NOMO-1 treated with DMSO at 0.1 percent for 48 hours (cell line): ENCODE results near the gene SLC35E2B.
"Not testable (repeated sequence)": the region's sequence is repeated elsewhere in the genome, so short reads cannot be mapped to it uniquely, and the experiment has no call there.

ENCODE experiments used
- DNase-seq: peaks from one replicate; lab custom pipeline; 2025; ENCODE audit not compliant: unreplicated experiment; lab: John Stamatoyannopoulos, UW

The SLC35E2B gene

GRCh38 chr1:1647567-1648241, 44.9 kb downstream of the SLC35E2B start:
- DNase-seq = not testable (repeated sequence)

- not testable (repeated sequence) for DNase-seq
Observed at GRCh38 chr1:1646326-1646725, 46.3 kb downstream of the SLC35E2B start.

DNA sequence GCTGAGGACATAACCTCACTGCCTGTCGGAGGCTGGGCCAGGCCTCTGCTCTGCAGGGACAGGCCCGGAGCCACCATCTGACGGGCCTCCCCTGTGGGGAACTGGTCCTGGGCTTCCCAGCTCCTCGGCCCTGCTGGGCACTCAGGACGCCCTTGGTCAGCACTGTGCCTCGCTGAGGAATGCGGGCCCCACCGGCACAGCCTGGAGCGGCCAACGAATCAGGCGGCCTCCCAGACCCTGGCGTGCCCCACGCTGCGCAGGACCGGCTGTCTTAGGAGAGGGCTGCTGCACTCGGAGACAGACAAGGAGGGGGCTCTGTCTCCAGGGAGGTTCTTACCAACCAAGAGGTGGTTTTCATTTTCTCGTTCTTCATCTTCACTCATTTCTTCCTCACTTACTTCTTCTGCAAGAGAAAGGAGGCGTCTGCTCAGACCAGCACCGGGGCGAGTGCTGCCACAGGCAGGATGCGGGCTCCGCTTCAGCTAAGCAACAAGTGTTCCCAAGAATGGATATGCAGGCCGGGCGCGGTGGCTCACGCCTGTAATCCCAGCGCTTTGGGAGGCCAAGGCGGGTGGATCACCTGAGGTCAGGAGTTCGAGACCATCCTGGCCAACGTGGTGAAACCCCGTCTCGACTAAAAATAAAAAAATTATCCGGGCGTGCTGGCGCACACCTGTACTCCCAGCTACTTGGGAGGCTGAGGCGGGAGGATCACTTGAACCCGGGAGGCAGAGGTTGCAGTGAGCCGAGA, 51.7 kb downstream of the SLC35E2B start:
- not testable (repeated sequence) for DNase-seq

- not testable (repeated sequence) for DNase-seq
Observed at GRCh38 chr1:1640081-1640480, 52.5 kb downstream of the SLC35E2B start.

DNA sequence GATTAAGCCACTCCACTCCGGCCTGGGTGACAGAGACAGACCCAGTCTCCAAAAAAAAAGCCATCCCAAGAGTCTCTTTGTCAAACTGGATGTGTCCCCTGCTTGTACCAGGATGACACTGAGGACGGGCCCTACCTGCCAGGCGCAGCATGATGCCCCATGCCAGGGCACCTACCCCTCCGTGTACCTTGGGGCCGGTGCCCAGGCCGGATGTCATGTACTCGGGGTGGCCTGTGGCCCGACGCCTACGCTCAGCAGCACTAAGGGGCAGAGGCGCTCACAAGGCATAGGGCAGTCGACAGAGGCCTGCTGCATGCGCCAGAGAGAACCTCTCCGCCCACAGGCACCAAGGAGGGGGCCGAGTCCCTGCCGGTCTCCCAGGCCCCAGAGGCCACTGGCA, 53.2 kb downstream of the SLC35E2B start:
- not testable (repeated sequence) for DNase-seq

- not testable (repeated sequence) for DNase-seq
Observed at GRCh38 chr1:1638528-1638927, 54.1 kb downstream of the SLC35E2B start.

DNA sequence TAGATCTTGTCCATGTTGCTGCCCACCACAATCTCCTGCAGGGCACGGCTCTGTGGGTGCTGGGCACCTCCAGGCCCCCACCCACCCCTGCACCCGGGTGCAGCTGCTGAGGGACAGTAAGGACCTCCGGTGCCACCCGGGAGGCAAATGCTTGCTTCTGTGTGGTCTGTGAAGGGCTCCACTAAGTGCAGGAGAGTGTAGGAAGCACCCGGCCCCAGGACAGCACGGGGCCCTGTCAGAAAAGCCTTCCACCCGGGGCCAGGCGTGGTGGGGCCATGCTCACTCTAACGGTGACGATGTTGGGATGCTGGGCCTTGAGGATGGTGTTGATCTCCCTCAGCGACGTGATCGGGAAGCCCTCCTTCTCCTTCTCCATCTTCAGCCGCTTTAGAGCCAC, 55.1 kb downstream of the SLC35E2B start:
- DNase-seq = not testable (repeated sequence)

DNA sequence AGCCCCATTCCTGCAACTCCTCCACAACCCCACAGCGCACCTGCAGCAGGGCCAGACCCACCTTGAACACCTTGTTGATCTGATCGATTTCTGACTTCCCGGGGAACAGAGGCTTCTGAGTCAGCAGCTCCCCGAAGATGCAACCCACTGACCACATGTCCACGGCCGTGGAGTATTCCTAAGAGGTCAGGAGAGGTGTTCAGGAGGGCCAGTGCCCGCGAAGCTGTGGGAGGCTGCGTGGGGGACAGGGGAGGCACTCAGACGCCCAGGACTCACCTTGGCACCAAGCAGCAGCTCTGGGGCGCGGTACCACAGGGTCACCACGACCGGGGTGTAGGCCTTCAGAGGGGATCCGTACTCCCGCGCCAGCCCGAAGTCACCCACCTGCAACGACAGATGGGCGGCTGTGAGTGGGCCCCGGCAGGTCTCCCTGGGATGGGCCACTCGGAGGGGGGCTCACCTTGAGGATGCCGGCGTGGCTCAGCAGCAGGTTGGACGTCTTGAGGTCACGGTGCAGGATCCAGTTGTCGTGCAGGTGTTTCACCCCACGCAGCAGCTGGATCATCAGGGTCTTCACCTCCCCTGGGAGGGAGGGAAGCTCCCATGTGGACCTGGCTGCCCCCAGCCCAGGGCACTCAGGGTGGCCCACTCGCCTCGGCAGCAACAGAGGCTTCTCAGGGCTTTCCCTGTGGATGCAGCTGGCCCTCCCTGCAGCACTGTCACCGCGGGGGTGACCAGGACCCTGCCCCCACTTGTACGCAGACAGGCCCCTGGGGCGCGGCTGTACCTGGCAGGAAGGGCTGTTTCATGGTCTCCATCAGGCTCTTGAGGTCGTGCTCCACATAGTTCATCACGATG, 55.7 kb downstream of the SLC35E2B start:
- DNase-seq = not testable (repeated sequence)

- not testable (repeated sequence) for DNase-seq
Observed at GRCh38 chr1:1634613-1635012, 58.0 kb downstream of the SLC35E2B start.

DNA sequence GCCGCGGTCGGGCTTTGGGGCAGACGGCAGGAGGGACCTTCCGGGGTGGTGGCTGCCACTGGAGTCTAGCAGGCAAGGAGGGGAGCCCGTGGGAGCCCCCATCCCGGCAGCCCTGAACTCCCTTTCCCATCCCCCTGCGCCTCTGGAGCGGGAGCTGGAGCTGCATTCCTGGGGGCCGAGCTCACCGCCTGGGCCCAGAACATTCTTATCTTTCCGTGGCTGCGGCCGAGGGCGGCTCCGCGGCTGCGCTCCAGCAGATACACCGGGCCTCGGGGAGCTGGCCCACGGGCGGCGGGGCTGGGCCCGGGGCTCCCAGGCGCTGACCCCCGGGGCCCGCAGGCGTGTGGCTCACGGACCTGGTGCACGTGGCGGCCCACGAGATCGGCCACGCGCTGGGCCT, 59.2 kb downstream of the SLC35E2B start:
- DNase-seq = not testable (repeated sequence)

- DNase-seq = no peak
Observed at GRCh38 chr1:1631782-1632420, 60.7 kb downstream of the SLC35E2B start, which contains the start of gene MMP23B. TSS of gene MMP23B (plus strand) at chr1:1632173. CDS start at chr1:1632219, 46 bp downstream.

GRCh38 chr1:1630965-1631781, 61.4 kb downstream of the SLC35E2B start:
- no peak for DNase-seq

- DNase-seq = no peak
Observed at GRCh38 chr1:1630191-1630964, 62.2 kb downstream of the SLC35E2B start.

DNA sequence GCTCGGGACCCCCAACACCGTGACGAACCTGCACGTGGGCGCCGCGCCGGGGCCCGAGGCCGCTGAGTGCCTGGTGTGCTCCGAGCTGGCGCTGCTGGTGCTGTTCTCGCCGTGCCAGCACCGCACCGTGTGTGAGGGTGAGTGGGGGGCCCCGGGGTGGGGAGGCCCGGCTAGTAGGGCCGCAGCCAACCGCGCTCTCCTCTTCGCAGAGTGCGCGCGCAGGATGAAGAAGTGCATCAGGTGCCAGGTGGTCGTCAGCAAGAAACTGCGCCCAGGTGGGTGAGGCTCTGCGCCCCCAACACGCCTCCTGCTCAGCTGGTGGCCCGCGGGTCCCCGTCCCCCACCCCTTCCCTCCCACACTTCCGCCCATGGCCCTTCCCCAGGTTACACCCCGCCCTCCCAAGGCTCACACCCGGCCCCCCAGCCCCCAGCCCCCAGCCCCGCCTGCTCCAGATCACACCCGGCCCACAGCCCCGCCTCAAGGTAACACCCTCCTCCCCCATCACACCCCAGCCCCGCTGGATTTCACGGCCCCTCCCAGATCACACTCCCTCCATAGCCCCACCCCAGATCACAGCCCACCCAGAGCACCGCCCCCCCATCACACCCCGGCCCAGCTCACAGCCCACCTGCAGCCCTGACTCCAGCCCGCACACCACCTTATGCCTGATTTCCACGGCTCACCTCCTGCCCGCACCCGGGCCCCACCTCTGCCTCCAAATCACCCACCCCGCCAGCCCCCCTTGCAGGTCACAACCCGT, 63.0 kb downstream of the SLC35E2B start:
- no peak for DNase-seq

GRCh38 chr1:1628754-1629429, 63.7 kb downstream of the SLC35E2B start:
- no peak for DNase-seq

DNA sequence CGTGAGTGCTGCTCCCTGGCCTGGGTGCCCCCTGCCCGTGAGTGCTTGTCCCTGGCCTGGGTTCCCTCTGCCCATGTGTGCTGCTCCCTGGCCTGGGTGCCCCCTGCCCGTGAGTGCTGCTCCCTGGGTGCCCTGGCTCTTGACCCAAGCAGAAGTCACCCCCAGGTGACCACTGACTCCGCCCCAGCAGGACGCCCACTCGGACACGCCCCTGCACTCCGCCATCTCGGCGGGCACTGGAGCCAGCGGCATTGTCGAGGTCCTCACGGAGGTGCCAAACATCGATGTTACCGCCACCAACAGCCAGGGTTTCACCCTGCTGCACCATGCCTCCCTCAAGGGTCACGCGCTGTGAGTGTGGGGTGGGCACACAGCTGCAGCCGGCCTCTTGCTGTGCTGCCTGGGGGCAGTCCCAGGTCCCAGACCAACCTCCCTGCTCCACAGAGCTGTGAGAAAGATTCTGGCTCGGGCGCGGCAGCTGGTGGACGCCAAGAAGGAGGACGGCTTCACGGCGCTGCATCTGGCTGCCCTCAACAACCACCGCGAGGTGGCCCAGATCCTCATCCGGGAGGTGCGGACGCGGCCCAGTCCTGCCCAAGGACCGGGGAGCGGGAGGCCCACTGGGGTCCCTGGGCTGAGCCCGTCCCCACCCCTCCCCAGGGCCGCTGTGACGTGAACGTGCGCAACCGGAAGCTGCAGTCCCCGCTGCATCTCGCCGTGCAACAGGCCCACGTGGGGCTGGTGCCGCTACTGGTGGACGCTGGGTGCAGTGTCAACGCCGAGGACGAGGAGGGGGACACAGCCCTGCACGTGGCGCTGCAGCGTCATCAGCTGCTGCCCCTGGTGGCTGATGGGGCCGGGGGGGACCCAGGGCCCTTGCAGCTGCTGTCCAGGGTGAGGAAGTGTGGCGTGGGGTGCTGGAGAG, 64.5 kb downstream of the SLC35E2B start:
- no peak for DNase-seq

DNA sequence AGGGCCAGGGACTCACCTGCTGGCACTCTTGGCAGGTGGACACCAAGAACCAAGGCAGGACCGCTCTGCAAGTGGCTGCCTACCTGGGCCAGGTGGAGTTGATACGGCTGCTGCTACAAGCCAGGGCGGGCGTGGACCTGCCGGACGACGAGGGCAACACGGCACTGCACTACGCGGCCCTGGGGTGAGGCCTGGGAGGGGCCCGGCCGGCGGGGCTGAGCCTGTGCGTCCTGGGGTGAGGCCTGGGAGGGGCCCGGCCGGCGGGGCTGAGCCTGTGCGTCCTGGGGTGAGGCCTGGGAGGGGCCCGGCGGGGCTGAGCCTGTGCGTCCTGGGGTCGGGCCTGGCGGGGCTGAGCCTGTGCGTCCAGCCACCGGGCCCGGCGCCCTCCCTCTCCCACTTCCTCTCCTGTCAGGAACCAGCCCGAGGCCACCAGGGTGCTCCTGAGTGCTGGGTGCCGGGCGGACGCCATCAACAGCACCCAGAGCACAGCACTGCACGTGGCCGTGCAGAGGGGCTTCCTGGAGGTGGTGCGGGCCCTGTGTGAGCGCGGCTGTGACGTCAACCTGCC, 65.2 kb downstream of the SLC35E2B start:
- DNase-seq = no peak
